ENCODE measurements around the gene ANXA2. TPM values are rescaled to one million over a fixed set of nuclear protein-coding genes. Genes with fewer than 3 reads are reported as not detected.

The ANXA2 gene
- polyA plus RNA-seq, 1 donor: 362 TPM

- no peak for DNase-seq (ENCODE audit: low read depth)
These were observed 8.3 kb downstream of the ANXA2 start for GRCh38 chr15:60389261-60390077.

- DNase-seq (ENCODE audit: low read depth): no peak
These were observed 10.5 kb downstream of the ANXA2 start for GRCh38 chr15:60387321-60387720.

GRCh38 chr15:60386615-60387014, 11.2 kb downstream of the ANXA2 start:
- no peak for DNase-seq (ENCODE audit: low read depth)

DNA sequence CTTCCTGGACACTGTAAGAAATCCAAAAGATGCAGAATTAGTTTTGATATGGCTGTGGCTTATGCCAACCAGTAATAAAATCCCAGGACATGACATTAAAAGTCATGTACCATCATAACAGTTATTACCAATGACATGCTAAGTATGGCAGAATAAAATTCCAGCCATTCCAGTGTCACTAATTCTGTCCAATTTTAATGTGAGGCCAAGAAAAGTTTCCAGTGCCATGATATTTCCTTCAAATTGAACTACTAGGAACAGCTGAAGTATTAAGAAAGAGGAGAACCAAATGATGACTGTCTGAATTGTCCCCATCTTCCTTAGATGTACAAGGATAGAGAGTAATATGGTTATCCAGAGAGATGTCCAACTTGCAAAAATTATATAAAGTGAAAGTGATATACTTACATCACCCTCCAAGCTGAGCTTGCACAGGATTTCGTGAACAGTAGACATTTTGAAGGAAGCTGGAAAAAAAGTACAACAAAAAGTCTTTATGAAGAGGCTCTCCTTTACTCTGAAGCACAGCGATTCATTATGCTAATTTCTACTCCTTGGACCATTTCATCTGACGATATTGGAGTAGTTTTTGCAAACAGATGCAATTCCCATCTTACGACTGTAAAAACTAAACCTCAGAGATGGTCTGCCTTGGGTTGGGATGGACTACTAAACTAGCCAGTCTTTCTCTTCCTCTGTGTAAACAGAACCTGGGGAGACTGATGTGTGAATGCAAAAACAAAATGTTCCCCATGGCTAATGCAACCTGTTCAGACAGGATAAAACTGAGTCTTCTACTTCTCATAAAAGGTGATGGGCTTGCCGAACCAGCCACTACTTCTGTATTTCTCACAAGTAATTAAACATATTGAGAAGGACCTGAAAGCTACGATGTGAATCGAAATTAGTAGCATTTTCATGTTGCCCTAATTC, 11.9 kb downstream of the ANXA2 start:
- DNase-seq (ENCODE audit: low read depth): no peak

DNA sequence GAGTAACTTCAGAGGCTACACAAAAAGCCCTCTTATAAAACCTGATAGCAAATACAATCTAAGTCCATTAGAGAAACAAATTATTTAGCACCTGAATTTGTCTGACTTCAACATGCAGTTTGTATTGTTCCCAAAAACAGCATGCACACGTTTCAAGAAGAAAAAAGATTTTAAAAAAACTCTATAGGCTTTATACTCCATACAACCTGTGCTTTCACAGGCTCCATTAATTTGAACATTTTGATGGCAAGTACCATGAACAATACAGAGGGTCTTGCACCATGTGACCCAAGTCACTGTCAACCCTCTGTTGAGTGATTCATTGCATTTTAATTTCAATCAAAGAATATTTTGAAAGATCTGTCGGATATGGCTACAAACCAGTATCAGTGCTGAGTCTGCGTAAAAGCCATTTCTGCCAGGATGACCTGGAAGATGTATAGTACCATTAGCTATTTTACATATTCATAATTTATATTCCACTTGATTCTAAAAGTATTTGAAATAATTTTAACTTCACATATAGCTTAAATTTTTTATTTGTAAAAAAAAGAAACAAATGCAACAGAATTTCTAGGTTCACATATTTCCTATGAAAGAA, 13.2 kb downstream of the ANXA2 start:
- DNase-seq (ENCODE audit: low read depth): no peak

- no peak for DNase-seq (ENCODE audit: low read depth)
These were observed 13.7 kb downstream of the ANXA2 start for GRCh38 chr15:60384053-60384452.

- no peak for DNase-seq (ENCODE audit: low read depth)
These were observed 14.8 kb downstream of the ANXA2 start for GRCh38 chr15:60382773-60383674.

- DNase-seq (ENCODE audit: low read depth): no peak
These were observed 16.5 kb downstream of the ANXA2 start for GRCh38 chr15:60381148-60381788.

GRCh38 chr15:60379525-60380274, 18.1 kb downstream of the ANXA2 start:
- DNase-seq (ENCODE audit: low read depth): no peak

DNA sequence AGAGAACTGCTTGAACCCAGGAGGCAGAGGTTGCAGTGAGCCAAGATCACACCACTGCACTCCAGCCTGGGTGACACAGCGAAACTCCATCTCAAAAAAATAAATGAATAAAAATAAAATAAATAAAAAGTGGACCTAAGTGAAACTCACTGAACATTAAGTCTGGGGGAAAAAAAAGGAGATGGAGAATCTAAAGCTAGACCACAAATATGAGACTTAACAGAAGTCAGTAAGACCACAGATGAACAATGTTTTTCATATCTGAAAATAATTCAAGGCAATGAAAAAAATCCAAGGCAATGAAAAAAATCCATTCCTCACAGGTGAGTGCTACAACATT, 18.6 kb downstream of the ANXA2 start:
- DNase-seq (ENCODE audit: low read depth): no peak

GRCh38 chr15:60376677-60377095, 21.1 kb downstream of the ANXA2 start:
- DNase-seq (ENCODE audit: low read depth): no peak

DNA sequence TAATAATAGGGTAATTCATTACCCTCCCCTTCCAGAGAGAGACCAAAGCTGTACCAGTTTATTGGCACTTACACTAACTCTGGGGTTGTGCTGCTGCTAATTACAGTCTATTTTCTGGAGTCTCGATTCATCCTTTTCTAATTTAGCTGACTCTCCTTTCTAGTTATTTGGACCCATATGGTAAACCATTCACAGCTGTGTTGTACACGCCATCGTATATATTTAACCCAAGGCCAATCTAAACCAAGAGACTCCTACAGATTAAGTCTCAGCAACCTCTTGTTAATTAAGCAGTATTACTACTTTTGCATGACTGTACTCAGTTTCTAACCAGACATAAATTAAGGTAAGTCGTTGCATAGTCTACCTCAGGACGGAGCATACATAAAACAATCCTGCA, 22.5 kb downstream of the ANXA2 start:
- DNase-seq (ENCODE audit: low read depth): no peak

GRCh38 chr15:60374628-60375081, 23.1 kb downstream of the ANXA2 start:
- no peak for DNase-seq (ENCODE audit: low read depth)

- DNase-seq (ENCODE audit: low read depth): no peak
These were observed 23.6 kb downstream of the ANXA2 start for GRCh38 chr15:60374209-60374608.

DNA sequence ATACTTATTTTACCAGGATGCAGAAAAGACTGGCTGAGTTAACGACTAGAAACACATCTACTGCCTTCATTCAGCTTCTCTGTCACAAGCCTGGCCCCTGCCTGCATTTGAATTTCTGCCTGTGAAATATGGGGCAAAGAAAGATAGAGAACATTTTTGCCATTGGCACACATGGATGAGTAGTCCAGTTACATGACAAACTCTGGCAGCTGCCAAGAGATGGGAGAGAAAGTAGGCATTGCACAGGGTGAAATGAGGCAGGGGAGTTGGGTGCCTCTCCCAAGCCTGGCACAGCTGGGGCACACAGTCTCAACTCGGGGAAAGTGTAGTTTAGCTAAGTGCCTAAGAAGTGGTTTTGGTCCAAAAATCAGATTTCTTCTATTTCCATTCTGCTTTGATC, 24.0 kb downstream of the ANXA2 start:
- DNase-seq (ENCODE audit: low read depth): no peak

- no peak for DNase-seq (ENCODE audit: low read depth)
These were observed 24.5 kb downstream of the ANXA2 start for GRCh38 chr15:60373327-60373726.

GRCh38 chr15:60372756-60373155, 25.0 kb downstream of the ANXA2 start:
- no peak for DNase-seq (ENCODE audit: low read depth)

DNA sequence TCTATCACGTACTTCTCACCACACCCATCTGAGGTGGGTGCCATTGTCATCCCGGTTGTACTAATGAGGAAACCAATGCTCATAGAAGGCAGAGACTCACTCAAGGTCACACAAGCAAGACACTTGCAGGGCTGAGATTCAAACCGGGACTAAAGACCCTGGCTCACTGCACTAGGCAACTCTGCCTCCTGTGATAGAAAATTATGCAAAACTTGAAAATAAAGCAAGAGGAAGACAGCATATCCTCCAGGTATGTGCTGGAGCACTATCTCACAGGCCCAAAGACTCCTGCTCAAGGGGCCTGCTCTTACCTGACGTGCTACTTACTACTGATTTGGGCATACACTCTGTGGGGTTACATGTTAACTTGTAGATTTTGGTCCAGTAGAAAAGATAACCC, 25.6 kb downstream of the ANXA2 start:
- no peak for DNase-seq (ENCODE audit: low read depth)

DNA sequence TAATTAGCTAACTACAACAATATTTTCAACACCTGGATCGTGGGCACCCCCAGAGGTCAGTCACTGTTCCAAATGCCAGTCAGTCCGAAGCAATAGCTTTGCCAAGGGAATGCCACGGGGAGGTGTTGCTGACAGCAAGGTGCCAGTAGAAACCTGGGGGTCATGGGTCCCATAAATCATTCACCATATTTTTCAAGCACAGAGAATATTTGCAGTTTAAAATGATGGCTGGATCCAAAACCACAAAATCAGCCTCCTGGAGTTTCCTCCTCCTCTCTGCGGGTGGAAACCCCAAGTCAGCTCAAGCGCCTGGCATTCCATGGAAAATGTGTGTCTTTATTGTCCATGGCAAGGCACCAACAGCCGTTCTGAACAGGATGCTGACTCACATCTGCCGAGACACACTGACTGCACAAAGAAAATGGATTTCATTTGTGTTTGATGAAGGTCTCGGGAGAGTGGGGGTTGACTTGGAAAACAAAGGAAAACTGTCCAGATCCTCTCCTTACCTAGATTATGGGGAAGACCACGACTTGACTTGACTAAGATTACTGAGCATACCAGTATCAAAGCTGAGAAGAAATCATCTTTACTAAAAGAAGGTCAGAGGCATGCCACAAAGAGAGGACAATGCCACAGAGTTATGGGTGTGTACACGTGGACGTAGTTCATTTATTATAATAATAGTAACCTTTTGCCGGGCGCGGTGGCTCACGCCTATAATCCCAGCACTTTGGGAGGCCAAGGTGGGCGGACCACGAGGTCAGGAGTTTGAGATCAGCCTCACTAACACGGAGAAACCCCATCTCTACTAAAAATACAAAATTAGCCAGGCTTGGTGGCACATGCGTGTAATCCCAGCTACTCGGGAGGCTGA, 26.4 kb downstream of the ANXA2 start:
- peak; percentile 63 for DNase-seq (ENCODE audit: low read depth)

All from forelimb muscle (tissue), 1 donor.